NCI-H748 treated with DMSO at 0.1 percent for 48 hours (cell line): ENCODE measurements around the gene CPA4.
A peak's percentile ranks its signal among the peaks of the same experiment; 100 is the strongest.

Experiments used
- DNase-seq: peaks from one replicate; lab custom pipeline; 2025; lab: John Stamatoyannopoulos, UW

Gene CPA4

GRCh38 chr7:130345725-130346124, 52.8 kb downstream of the CPA4 start:
- DNase-seq, result no peak

GRCh38 chr7:130346177-130346905, 53.4 kb downstream of the CPA4 start:
- DNase-seq, result no peak

- DNase-seq, result no peak
Observed at GRCh38 chr7:130346941-130347340, 54.0 kb downstream of the CPA4 start.

- peak; percentile 28 for DNase-seq
Observed at GRCh38 chr7:130349911-130350782, 57.2 kb downstream of the CPA4 start.

GRCh38 chr7:130350945-130351790, 58.2 kb downstream of the CPA4 start:
- peak; percentile 60 for DNase-seq

GRCh38 chr7:130351791-130352090, 58.8 kb downstream of the CPA4 start:
- DNase-seq, result peak; percentile 70

GRCh38 chr7:130352194-130353074, 59.5 kb downstream of the CPA4 start:
- peak; percentile 97 for DNase-seq

- no peak for DNase-seq
Observed at GRCh38 chr7:130353196-130353595, 60.2 kb downstream of the CPA4 start.

GRCh38 chr7:130356121-130356875, 63.3 kb downstream of the CPA4 start:
- no peak for DNase-seq

- no peak for DNase-seq
Observed at GRCh38 chr7:130356876-130357611, 64.1 kb downstream of the CPA4 start.

GRCh38 chr7:130358471-130358870, 65.5 kb downstream of the CPA4 start:
- DNase-seq, result no peak

- no peak for DNase-seq
Observed at GRCh38 chr7:130359276-130359857, 66.4 kb downstream of the CPA4 start.

GRCh38 chr7:130360518-130360917, 67.6 kb downstream of the CPA4 start:
- no peak for DNase-seq

GRCh38 chr7:130361681-130362080, 68.7 kb downstream of the CPA4 start:
- no peak for DNase-seq

- DNase-seq, result no peak
Observed at GRCh38 chr7:130362251-130362816, 69.4 kb downstream of the CPA4 start.

GRCh38 chr7:130363026-130363847, 70.3 kb downstream of the CPA4 start:
- DNase-seq, result no peak

- DNase-seq, result no peak
Observed at GRCh38 chr7:130364451-130364850, 71.5 kb downstream of the CPA4 start.

- DNase-seq, result no peak
Observed at GRCh38 chr7:130365088-130365487, 72.1 kb downstream of the CPA4 start.
